SK-N-SH (cell line): Measurements from ENCODE around the gene CCDC175. TPM values are rescaled to one million over a fixed set of nuclear protein-coding genes. Genes with fewer than 3 reads are reported as not detected.

Source experiments
- CTCF ChIA-PET: fragments of 300-600, 350-600 bp; formaldehyde crosslinking; extraction: SDS; loops from one replicate; lab custom pipeline; 2021; lab: Yijun Ruan, JAX
- POLR2A ChIA-PET: fragments of 350-600 bp; sonication (Branson Sonifier 250); formaldehyde crosslinking; extraction: SDS; loops from one replicate; lab custom pipeline; 2020; ENCODE audit warnings: antibody characterized with exemption, inconsistent platforms; lab: Yijun Ruan, JAX
- DNase-seq: peaks from one replicate; pipeline ENCODE4 v3.0.0; 2012
- H2AFZ ChIP-seq: fragments of 200-600 bp; sonication (generic); 2 replicates; pipeline ENCODE4 v1.8.1; 2016; ENCODE audit warnings: antibody characterized with exemption, mild to moderate bottlenecking, low read depth
- H3F3A ChIP-seq: fragments of 200-600 bp; sonication (generic); replicated peaks from 2 replicates; pipeline ENCODE3; 2016; ENCODE audit warnings: antibody characterized with exemption, mild to moderate bottlenecking; ENCODE audit not compliant: insufficient read depth
- H3K27ac ChIP-seq, 2 experiments: fragments of 200-500 bp in 1 of 2; fragments of 200-600 bp in 1 of 2; sonication (Bioruptor generic) in 1 of 2; sonication (generic), shearing (Covaris generic) in 1 of 2; 2 replicates each; pipeline versions ENCODE4 v1.5.1 to v1.6.1; 2014 to 2016; ENCODE audit warnings: low read depth in 2 of 2, inconsistent platforms in 1 of 2, low read length in 1 of 2, mild to moderate bottlenecking in 1 of 2, mixed read lengths in 1 of 2
- H3K27me3 ChIP-seq: fragments of 200-600 bp; sonication (generic), shearing (Covaris generic); 2 replicates; pipeline ENCODE4 v1.6.1; 2016; ENCODE audit warnings: mixed run types; ENCODE audit not compliant: insufficient read depth
- H3K36me3 ChIP-seq, 2 experiments: fragments of 200-500 bp in 1 of 2; fragments of 200-600 bp in 1 of 2; sonication (Bioruptor generic) in 1 of 2; sonication (generic) in 1 of 2; replicated peaks in 1 of 2; 2 replicates each; pipeline versions ENCODE3 to v1.5.1; 2014 to 2016; ENCODE audit warnings: low read length in 1 of 2, mild to moderate bottlenecking in 1 of 2; ENCODE audit not compliant: insufficient read depth in 2 of 2, control insufficient read depth in 1 of 2
- H3K4me1 ChIP-seq, 2 experiments: fragments of 200-500 bp in 1 of 2; fragments of 200-600 bp in 1 of 2; sonication (Bioruptor generic) in 1 of 2; sonication (generic), shearing (Covaris generic) in 1 of 2; 2 replicates each; pipeline versions ENCODE4 v1.5.1 to v1.6.1; 2014 to 2016; ENCODE audit warnings: low read depth in 1 of 2, low read length in 1 of 2, mixed run types in 1 of 2; ENCODE audit not compliant: insufficient read depth in 2 of 2, control insufficient read depth in 1 of 2
- H3K4me2 ChIP-seq: fragments of 200-600 bp; sonication (generic), shearing (Covaris generic); 2 replicates; pipeline ENCODE4 v1.6.1; 2017; ENCODE audit warnings: mixed run types
- H3K4me3 ChIP-seq, 2 experiments: fragments of 200-500 bp in 1 of 2; fragments of 200-600 bp in 1 of 2; sonication (Bioruptor generic) in 1 of 2; sonication (generic), shearing (Covaris generic) in 1 of 2; 2 replicates each; pipeline versions ENCODE4 v1.5.1 to v1.8.1; 2014 to 2016; ENCODE audit warnings: low read depth in 2 of 2, inconsistent platforms in 1 of 2, low read length in 1 of 2, mild to moderate bottlenecking in 1 of 2, mixed read lengths in 1 of 2, moderate library complexity in 1 of 2
- H3K79me2 ChIP-seq: fragments of 200-600 bp; sonication (generic); 2 replicates; pipeline ENCODE4 v1.8.1; 2017; ENCODE audit warnings: mild to moderate bottlenecking; ENCODE audit not compliant: insufficient read depth
- H3K9ac ChIP-seq: fragments of 200-600 bp; sonication (generic); 2 replicates; pipeline ENCODE4 v1.6.1; 2017; ENCODE audit warnings: mixed run types
- H3K9me2 ChIP-seq: fragments of 200-600 bp; sonication (generic); 2 replicates; pipeline ENCODE4 v1.6.1; 2017; ENCODE audit warnings: mixed run types
- H3K9me3 ChIP-seq: fragments of 200-600 bp; sonication (generic); 2 replicates; pipeline ENCODE4 v1.6.1; 2017; ENCODE audit warnings: mixed run types, mild to moderate bottlenecking, moderate library complexity
- H4K20me1 ChIP-seq: fragments of 200-600 bp; sonication (generic); 2 replicates; pipeline ENCODE4 v1.6.1; 2017; ENCODE audit warnings: mild to moderate bottlenecking, mixed run types; ENCODE audit not compliant: insufficient read depth
- CHD2 ChIP-seq: fragments of 150-350 bp; IDR thresholded peaks from 2 replicates; pipeline ENCODE4 v1.6.1; 2018; ENCODE audit warnings: low read length; ENCODE audit not compliant: partially characterized antibody
- ELF1 ChIP-seq: IDR thresholded peaks from 2 replicates; pipeline ENCODE4 v1.4.0; 2012
- EP300 ChIP-seq, 2 experiments: IDR thresholded peaks; 2 replicates each; pipeline versions ENCODE4 v1.4.0 to v1.6.1; 2012; ENCODE audit warnings: borderline replicate concordance in 1 of 2, low read depth in 1 of 2, low read length in 1 of 2
- EZH2phosphoT487 ChIP-seq: fragments of 200-600 bp; sonication (generic); IDR thresholded peaks from 2 replicates; pipeline ENCODE4 v1.6.1; 2017; ENCODE audit warnings: low read depth, mixed run types, mild to moderate bottlenecking, antibody characterized with exemption, moderate library complexity, borderline replicate concordance
- FOSL2 ChIP-seq: IDR thresholded peaks from 2 replicates; pipeline ENCODE4 v1.4.0; 2012; ENCODE audit warnings: low read depth, mild to moderate bottlenecking, moderate library complexity, borderline replicate concordance
- FOXM1 ChIP-seq: IDR thresholded peaks from 2 replicates; pipeline ENCODE4 v1.4.0; 2012; ENCODE audit warnings: low read depth, mild to moderate bottlenecking
- GATA2 ChIP-seq: sonication (generic); formaldehyde crosslinking; IDR thresholded peaks from 2 replicates; pipeline ENCODE4 v1.5.0; 2020; ENCODE audit warnings: mild to moderate bottlenecking, missing genetic modification reagents
- IRF3 ChIP-seq: fragments of 150-350 bp; IDR thresholded peaks from 2 replicates; pipeline ENCODE4 v1.6.1; 2016; ENCODE audit warnings: mild to moderate bottlenecking, low read depth, low read length
- JUND ChIP-seq: IDR thresholded peaks from 2 replicates; pipeline ENCODE4 v1.4.0; 2012
- MAX ChIP-seq: IDR thresholded peaks from 2 replicates; pipeline ENCODE4 v1.4.0; 2012; ENCODE audit warnings: low read depth
- NFIC ChIP-seq: IDR thresholded peaks from 2 replicates; pipeline ENCODE4 v1.4.0; 2012; ENCODE audit warnings: borderline replicate concordance
- NRF1 ChIP-seq: IDR thresholded peaks from 2 replicates; pipeline ENCODE4 v1.6.1; 2012; ENCODE audit warnings: low read depth, mild to moderate bottlenecking, low read length
- POLR2AphosphoS5 ChIP-seq: IDR thresholded peaks from 2 replicates; pipeline ENCODE4 v1.6.1; 2012; ENCODE audit warnings: low read depth, low read length
- RAD21 ChIP-seq: IDR thresholded peaks from 2 replicates; pipeline ENCODE4 v1.6.1; 2012; ENCODE audit warnings: mild to moderate bottlenecking, low read length
- RXRA ChIP-seq: IDR thresholded peaks from 2 replicates; pipeline ENCODE4 v1.4.0; 2012; ENCODE audit warnings: low read depth, mild to moderate bottlenecking, borderline replicate concordance
- SMC3 ChIP-seq: IDR thresholded peaks from 2 replicates; pipeline ENCODE4 v1.6.1; 2012; ENCODE audit warnings: low read depth, low read length, improper control_type of control experiment
- USF2 ChIP-seq: fragments of 150-350 bp; IDR thresholded peaks from 2 replicates; pipeline ENCODE4 v1.6.1; 2017; ENCODE audit warnings: antibody characterized with exemption, low read length, low read depth, borderline replicate concordance
- YY1 ChIP-seq: IDR thresholded peaks from 2 replicates; pipeline ENCODE4 v1.4.0; 2012; ENCODE audit warnings: low read depth, mild to moderate bottlenecking
- ZBTB33 ChIP-seq: IDR thresholded peaks from 2 replicates; pipeline ENCODE4 v1.4.0; 2012; ENCODE audit warnings: low read depth, borderline replicate concordance
- WGBS: methylation state at CpG from one replicate; pipeline ENCODE4 v1.1.6; 2017; ENCODE audit warnings: low lambda C conversion rate; 5-methylcytosine and 5-hydroxymethylcytosine counted together
- polyA plus RNA-seq, 3 experiments: library from polyadenylated mRNA; depleted of rRNA; stranded (reverse); fragments of >200 nt; gene quantifications; 2 replicates each; pipeline ENCODE4 v1.2.3, GENCODE V29; 2012

Gene CCDC175
- polyA plus RNA-seq, 1 of the 3 experiments (the other 2 are of a cell fraction) = not detected

- CTCF ChIA-PET = interaction anchor here (2.2 to 4.5 kb wide), 2 partner anchors 8 to 101 kb away, joined by 8 to 27 read pairs; partner anchors contain the start of genes CCDC175, JKAMP and L3HYPDH
Measured at GRCh38 chr14:59475709-59476108, 100.9 kb downstream of the CCDC175 start.

More at GRCh38 chr14:59475709-59476108, 100.9 kb downstream of the CCDC175 start:
- Histone ChIP-seq H3K4me1 (peaks cover 4 to 13% of the 10 kb centered on the region in 2 experiments; a peak in 2 of 4 replicates), H3K27me3 (no peaks in the 10 kb centered on the region), H3K79me2 (peaks cover 60% of the 10 kb centered on the region), H3K9ac (no peak overlapping the region), H3K27ac (no peak overlapping the region), H3K4me2 (no peak overlapping the region), H3K4me3 (no peak overlapping the region), H3F3A (peaks cover 14% of the 10 kb centered on the region), H3K9me2 (no peaks in the 10 kb centered on the region), H3K36me3 (peaks cover 76 to 85% of the 10 kb centered on the region in 2 experiments), H4K20me1 (0 out of 2 replicates have a peak, but pooled peaks cover 8% of the 10 kb centered on the region)
- POLR2A ChIA-PET = no interaction called here
- WGBS = 100% methylated on average over 1 of the region's 1 CpG
- no peak for DNase-seq
- no peak for TF ChIP-seq ELF1
- no peak for TF ChIP-seq RXRA
- no peak for TF ChIP-seq IRF3
- TF ChIP-seq NRF1 = no peak
- no peak for TF ChIP-seq POLR2AphosphoS5
- TF ChIP-seq USF2 = no peak
- no peak for TF ChIP-seq GATA2 (CRISPR knock-in tag)
- no peak for TF ChIP-seq EZH2phosphoT487
- TF ChIP-seq NFIC = no peak
- TF ChIP-seq RAD21 = no peak
- no peak for TF ChIP-seq SMC3
- TF ChIP-seq FOXM1 = no peak
- TF ChIP-seq ZBTB33 = no peak
- no peak for TF ChIP-seq YY1
- TF ChIP-seq CHD2 = no peak
- TF ChIP-seq JUND = no peak
- TF ChIP-seq EP300 (IDR thresholded peaks at IDR 0.05; ENCODE audit: borderline replicate concordance in 1 of 2, low read depth in 1 of 2, low read length in 1 of 2) = no peak
- no peak for TF ChIP-seq FOSL2
- TF ChIP-seq MAX = no peak
- TF ChIP-seq, all 33 proteins: peak for 0
- no peak overlapping the region for H2AFZ ChIP-seq
- no peaks in the 10 kb centered on the region for H3K9me3 ChIP-seq
